NCI-H2081 (cell line): ENCODE data around the gene METTL5.
A peak's percentile ranks its signal among the peaks of the same experiment; 100 is the strongest.

Source experiments
- DNase-seq, 2 experiments: peaks; one replicate each; lab custom pipeline; 2025; lab: John Stamatoyannopoulos, UW

Gene METTL5

GRCh38 chr2:169781249-169782013 is 43.3 kb downstream of the METTL5 start:
- DNase-seq, result no peak

- DNase-seq, result no peak
Measured at GRCh38 chr2:169778446-169778845, 46.3 kb downstream of the METTL5 start.

DNA sequence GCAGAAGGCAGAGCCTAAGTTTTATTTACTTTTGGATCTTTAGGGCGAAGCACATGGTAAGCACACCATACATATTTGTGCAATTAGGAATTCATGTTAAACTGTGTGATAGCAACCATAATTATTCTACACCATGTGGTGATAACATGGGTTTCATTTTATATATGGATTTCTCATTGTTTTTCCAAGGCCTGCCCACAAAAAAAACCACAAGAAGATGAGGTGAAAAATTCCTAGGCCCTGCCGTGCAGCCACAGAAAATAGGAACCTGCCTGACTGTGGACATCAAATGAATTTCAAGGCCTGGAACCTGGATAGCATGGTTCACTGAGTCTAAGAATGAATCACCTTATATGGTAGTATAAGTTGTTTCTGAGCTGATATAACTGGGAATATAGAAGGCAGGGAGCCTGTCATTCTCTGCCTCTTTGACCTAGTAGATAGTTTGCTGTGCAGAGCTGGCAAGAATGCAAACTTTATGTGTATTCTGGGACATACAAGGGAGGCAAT is 48.4 kb downstream of the METTL5 start:
- no peak for DNase-seq

- no peak for DNase-seq
Measured at GRCh38 chr2:169775765-169776164, 48.9 kb downstream of the METTL5 start.

GRCh38 chr2:169775354-169775753 is 49.4 kb downstream of the METTL5 start:
- no peak for DNase-seq

GRCh38 chr2:169772651-169773050 is 52.1 kb downstream of the METTL5 start:
- DNase-seq, result no peak

DNA sequence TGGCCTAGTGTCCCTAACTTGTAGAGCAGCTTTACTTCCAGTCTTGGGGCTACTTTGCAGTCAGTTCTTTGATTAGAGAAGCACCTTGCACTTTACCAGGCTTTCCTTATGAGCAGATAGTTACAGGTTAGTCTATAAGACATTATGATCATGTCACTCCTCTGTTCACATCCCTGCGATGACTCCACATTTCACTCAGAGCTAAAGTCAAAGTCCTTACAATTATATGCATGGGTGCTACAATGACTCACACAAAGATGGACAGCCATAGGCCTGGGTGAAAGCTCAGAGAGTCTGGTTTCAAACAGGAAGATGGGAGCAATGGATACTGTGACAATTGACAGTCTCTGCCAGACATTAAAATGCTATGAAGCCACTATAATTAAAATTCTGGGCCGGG is 53.1 kb downstream of the METTL5 start:
- no peak for DNase-seq

DNA sequence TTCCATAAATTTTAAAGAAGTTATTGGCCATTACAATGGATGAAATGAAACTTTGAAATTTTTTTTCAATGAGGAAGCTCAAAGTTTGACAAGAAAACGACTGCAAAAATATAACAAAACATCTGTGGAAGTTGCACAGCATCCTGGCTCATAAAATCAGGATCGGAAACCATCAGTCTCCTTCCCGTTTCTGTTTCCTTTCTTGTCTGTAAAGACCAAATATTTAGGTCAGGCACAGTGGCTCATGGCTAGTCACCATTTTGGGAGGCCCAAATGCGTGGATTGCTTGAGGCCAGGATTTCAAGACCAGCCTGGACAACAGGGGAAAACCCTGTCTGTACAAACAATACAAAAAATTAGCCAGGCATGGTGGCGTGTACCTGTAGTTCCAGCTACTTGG is 53.7 kb downstream of the METTL5 start:
- no peak for DNase-seq

GRCh38 chr2:169768262-169768995 is 56.3 kb downstream of the METTL5 start:
- no peak for DNase-seq

GRCh38 chr2:169767243-169767888 is 57.3 kb downstream of the METTL5 start:
- peak; percentile 18 to 21 for DNase-seq

- DNase-seq, result no peak
Measured at GRCh38 chr2:169765523-169765922, 59.2 kb downstream of the METTL5 start.

- DNase-seq, result no peak
Measured at GRCh38 chr2:169761970-169762292, 62.8 kb downstream of the METTL5 start.
